ENCODE results near the gene CFAP97D2. TPM values are rescaled to one million over a fixed set of nuclear protein-coding genes. Genes with fewer than 3 reads are reported as not detected.

Gene CFAP97D2
- polyA plus RNA-seq, 1 of the 3 experiments (the other 2 are of a cell fraction), result not detected

GRCh38 chr13:114155320-114155719 is 23.7 kb upstream of the CFAP97D2 start:
- no peak for TF ChIP-seq POLR2AphosphoS5 (IDR thresholded peaks at IDR 0.05; ENCODE audit: low read depth, low read length)
- TF ChIP-seq GABPA (IDR thresholded peaks at IDR 0.05; ENCODE audit: low read depth), result no peak
- no peak for TF ChIP-seq PBX3 (IDR thresholded peaks at IDR 0.05)
- TF ChIP-seq MXI1 (IDR thresholded peaks at IDR 0.05; ENCODE audit: low read depth, low read length), result no peak
- no peak for TF ChIP-seq MAX (IDR thresholded peaks at IDR 0.05; ENCODE audit: low read depth)
- no peak for TF ChIP-seq CTCF (IDR thresholded peaks at IDR 0.05)
- no peak for TF ChIP-seq MEF2A (IDR thresholded peaks at IDR 0.05; ENCODE audit: borderline replicate concordance, low read depth)
- TF ChIP-seq IRF3 (IDR thresholded peaks at IDR 0.05; ENCODE audit: low read depth, low read length), result no peak
- Histone ChIP-seq H3K4me1 (ENCODE audit: control insufficient read depth in 1 of 2, insufficient read depth in 2 of 2, low read depth in 1 of 2, low read length in 1 of 2) (no peaks in the 10 kb centered on the region), H3K9ac (no peak overlapping the region), H3K79me2 (ENCODE audit: insufficient read depth) (no peaks in the 10 kb centered on the region), H3K27me3 (ENCODE audit: insufficient read depth) (no peaks in the 10 kb centered on the region), H2AFZ (ENCODE audit: low read depth) (no peak overlapping the region), H4K20me1 (ENCODE audit: insufficient read depth) (no peaks in the 10 kb centered on the region), H3K9me3 (no peaks in the 10 kb centered on the region), H3F3A (replicated peaks; ENCODE audit: insufficient read depth) (no peaks in the 10 kb centered on the region), H3K4me3 (ENCODE audit: low read depth in 2 of 2, low read length in 1 of 2) (no peak overlapping the region), H3K27ac (ENCODE audit: low read depth in 2 of 2, low read length in 1 of 2) (no peak overlapping the region), H3K36me3 (replicated peaks in 1 of 2; ENCODE audit: control insufficient read depth in 1 of 2, insufficient read depth in 2 of 2, low read length in 1 of 2) (no peaks in the 10 kb centered on the region), H3K9me2 (no peaks in the 10 kb centered on the region), H3K4me2 (no peak overlapping the region)
- 34% methylated on average over 3 of the region's 3 CpGs for WGBS (ENCODE audit: low lambda C conversion rate)
- ChIA-PET POLR2A (no interaction called here), CTCF (no interaction called here)
- DNase-seq, result no peak

- Histone ChIP-seq H3K4me2 (no peak overlapping the region), H3K9me2 (no peaks in the 10 kb centered on the region), H3K27ac (ENCODE audit: low read depth in 2 of 2, low read length in 1 of 2) (no peak overlapping the region), H3F3A (replicated peaks; ENCODE audit: insufficient read depth) (no peaks in the 10 kb centered on the region), H3K9ac (no peak overlapping the region), H3K79me2 (ENCODE audit: insufficient read depth) (no peaks in the 10 kb centered on the region), H4K20me1 (ENCODE audit: insufficient read depth) (no peaks in the 10 kb centered on the region), H3K4me1 (ENCODE audit: control insufficient read depth in 1 of 2, insufficient read depth in 2 of 2, low read depth in 1 of 2, low read length in 1 of 2) (no peaks in the 10 kb centered on the region), H3K9me3 (no peaks in the 10 kb centered on the region), H3K4me3 (ENCODE audit: low read depth in 2 of 2, low read length in 1 of 2) (no peak overlapping the region), H3K36me3 (replicated peaks in 1 of 2; ENCODE audit: control insufficient read depth in 1 of 2, insufficient read depth in 2 of 2, low read length in 1 of 2) (no peaks in the 10 kb centered on the region), H3K27me3 (ENCODE audit: insufficient read depth) (no peaks in the 10 kb centered on the region), H2AFZ (ENCODE audit: low read depth) (no peak overlapping the region)
- ChIA-PET POLR2A (no interaction called here), CTCF (no interaction called here)
- DNase-seq, result no peak
- 29% methylated on average over 18 of the region's 19 CpGs for WGBS (ENCODE audit: low lambda C conversion rate)
- no peak for TF ChIP-seq YY1 (IDR thresholded peaks at IDR 0.05; ENCODE audit: low read depth)
- no peak for TF ChIP-seq TCF12 (IDR thresholded peaks at IDR 0.05)
- TF ChIP-seq, protein P1, sequence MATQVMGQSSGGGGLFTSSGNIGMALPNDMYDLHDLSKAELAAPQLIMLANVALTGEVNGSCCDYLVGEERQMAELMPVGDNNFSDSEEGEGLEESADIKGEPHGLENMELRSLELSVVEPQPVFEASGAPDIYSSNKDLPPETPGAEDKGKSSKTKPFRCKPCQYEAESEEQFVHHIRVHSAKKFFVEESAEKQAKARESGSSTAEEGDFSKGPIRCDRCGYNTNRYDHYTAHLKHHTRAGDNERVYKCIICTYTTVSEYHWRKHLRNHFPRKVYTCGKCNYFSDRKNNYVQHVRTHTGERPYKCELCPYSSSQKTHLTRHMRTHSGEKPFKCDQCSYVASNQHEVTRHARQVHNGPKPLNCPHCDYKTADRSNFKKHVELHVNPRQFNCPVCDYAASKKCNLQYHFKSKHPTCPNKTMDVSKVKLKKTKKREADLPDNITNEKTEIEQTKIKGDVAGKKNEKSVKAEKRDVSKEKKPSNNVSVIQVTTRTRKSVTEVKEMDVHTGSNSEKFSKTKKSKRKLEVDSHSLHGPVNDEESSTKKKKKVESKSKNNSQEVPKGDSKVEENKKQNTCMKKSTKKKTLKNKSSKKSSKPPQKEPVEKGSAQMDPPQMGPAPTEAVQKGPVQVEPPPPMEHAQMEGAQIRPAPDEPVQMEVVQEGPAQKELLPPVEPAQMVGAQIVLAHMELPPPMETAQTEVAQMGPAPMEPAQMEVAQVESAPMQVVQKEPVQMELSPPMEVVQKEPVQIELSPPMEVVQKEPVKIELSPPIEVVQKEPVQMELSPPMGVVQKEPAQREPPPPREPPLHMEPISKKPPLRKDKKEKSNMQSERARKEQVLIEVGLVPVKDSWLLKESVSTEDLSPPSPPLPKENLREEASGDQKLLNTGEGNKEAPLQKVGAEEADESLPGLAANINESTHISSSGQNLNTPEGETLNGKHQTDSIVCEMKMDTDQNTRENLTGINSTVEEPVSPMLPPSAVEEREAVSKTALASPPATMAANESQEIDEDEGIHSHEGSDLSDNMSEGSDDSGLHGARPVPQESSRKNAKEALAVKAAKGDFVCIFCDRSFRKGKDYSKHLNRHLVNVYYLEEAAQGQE (IDR thresholded peaks at IDR 0.05; ENCODE audit: low read depth, low read length), result no peak
- no peak for TF ChIP-seq GABPA (IDR thresholded peaks at IDR 0.05; ENCODE audit: low read depth)
- no peak for TF ChIP-seq IRF3 (IDR thresholded peaks at IDR 0.05; ENCODE audit: low read depth, low read length)
- TF ChIP-seq MXI1 (IDR thresholded peaks at IDR 0.05; ENCODE audit: low read depth, low read length), result no peak
- TF ChIP-seq EZH2phosphoT487 (IDR thresholded peaks at IDR 0.05; ENCODE audit: borderline replicate concordance, low read depth), result no peak
- TF ChIP-seq TAF1 (IDR thresholded peaks at IDR 0.05; ENCODE audit: borderline replicate concordance, low read depth, low read length), result no peak
- TF ChIP-seq PBX3 (IDR thresholded peaks at IDR 0.05), result no peak
- TF ChIP-seq NFIC (IDR thresholded peaks at IDR 0.05; ENCODE audit: borderline replicate concordance), result no peak
Observed at GRCh38 chr13:114155926-114156883, 22.9 kb upstream of the CFAP97D2 start.
